Stimulated activated CD8-positive, alpha-beta memory T cell treated with anti-CD3 and anti-CD28 coated beads, Interleukin-12 subunit alpha, Interleukin-12 subunit beta, amount 100 ng/mL, for 1 hour (primary cell): ENCODE data around the gene PTPRG.
"Not testable (repeated sequence)": the region's sequence is repeated elsewhere in the genome, so short reads cannot be mapped to it uniquely, and the experiment has no call there.

Experiments
- DNase-seq: peaks from one replicate; pipeline ENCODE4 v3.0.0-alpha.2; 2020; ENCODE audit warnings: low read depth

PTPRG gene

GRCh38 chr3:62011666-62012065 lies 450.3 kb downstream of the PTPRG start:
- no peak for DNase-seq

GRCh38 chr3:62013951-62014350 lies 452.6 kb downstream of the PTPRG start:
- no peak for DNase-seq

- no peak for DNase-seq
These were observed 453.7 kb downstream of the PTPRG start for GRCh38 chr3:62015111-62015510.

GRCh38 chr3:62019906-62020305 lies 458.5 kb downstream of the PTPRG start:
- no peak for DNase-seq

GRCh38 chr3:62020706-62021105 lies 459.3 kb downstream of the PTPRG start:
- no peak for DNase-seq

- no peak for DNase-seq
These were observed 460.9 kb downstream of the PTPRG start for GRCh38 chr3:62022312-62022711.

GRCh38 chr3:62024882-62025281 lies 463.5 kb downstream of the PTPRG start:
- no peak for DNase-seq

GRCh38 chr3:62025913-62026312 lies 464.5 kb downstream of the PTPRG start:
- DNase-seq: no peak

GRCh38 chr3:62027241-62027640 lies 465.9 kb downstream of the PTPRG start:
- no peak for DNase-seq

GRCh38 chr3:62027796-62028195 lies 466.4 kb downstream of the PTPRG start:
- no peak for DNase-seq

- DNase-seq: no peak
These were observed 466.9 kb downstream of the PTPRG start for GRCh38 chr3:62028236-62028635.

- DNase-seq: no peak
These were observed 471.4 kb downstream of the PTPRG start for GRCh38 chr3:62032738-62033137.

- no peak for DNase-seq
These were observed 474.2 kb downstream of the PTPRG start for GRCh38 chr3:62035402-62036057.

- DNase-seq: no peak
These were observed 475.4 kb downstream of the PTPRG start for GRCh38 chr3:62036726-62037125.

- not testable (repeated sequence) for DNase-seq
These were observed 477.4 kb downstream of the PTPRG start for GRCh38 chr3:62038798-62039197.

- no peak for DNase-seq
These were observed 478.2 kb downstream of the PTPRG start for GRCh38 chr3:62039586-62039985.

- DNase-seq: no peak
These were observed 480.3 kb downstream of the PTPRG start for GRCh38 chr3:62041681-62042080.

GRCh38 chr3:62044874-62045411 lies 483.6 kb downstream of the PTPRG start:
- no peak for DNase-seq

GRCh38 chr3:62046326-62046725 lies 485.0 kb downstream of the PTPRG start:
- no peak for DNase-seq

- no peak for DNase-seq
These were observed 487.2 kb downstream of the PTPRG start for GRCh38 chr3:62048577-62048976.

- no peak for DNase-seq
These were observed 487.7 kb downstream of the PTPRG start for GRCh38 chr3:62049033-62049432.

- no peak for DNase-seq
These were observed 490.1 kb downstream of the PTPRG start for GRCh38 chr3:62051506-62051905.

- no peak for DNase-seq
These were observed 491.0 kb downstream of the PTPRG start for GRCh38 chr3:62052331-62052730.

GRCh38 chr3:62056658-62057057 lies 495.3 kb downstream of the PTPRG start:
- no peak for DNase-seq
